Upper lobe of left lung (tissue), 6 donors: ENCODE results near the gene RAPGEF5. TPM values are rescaled to one million over a fixed set of nuclear protein-coding genes. Genes with fewer than 3 reads are reported as not detected.
A peak's percentile ranks its signal among the peaks of the same experiment; 100 is the strongest.

ENCODE experiments used
- ATAC-seq, 2 donors: fragments of 200-7000 bp; cut with Tn5 transposase; one replicate each; pipeline ENCODE4 v1.9.1; 2022; ENCODE audit warnings: mild to moderate bottlenecking in 2 of 2, moderate library complexity in 2 of 2; ENCODE audit not compliant: low FRiP score in 2 of 2
- DNase-seq, 2 donors: peaks; one replicate each; pipeline ENCODE4 v3.0.0-alpha.2; 2019 to 2020
- H3K27ac ChIP-seq, 4 donors: fragments of 200-600 bp; sonication (generic); one replicate each; pipeline ENCODE4 v1.5.1; 2016 to 2019
- H3K27me3 ChIP-seq, 4 donors: fragments of 200-600 bp; sonication (generic); one replicate each; pipeline ENCODE4 v1.5.1; 2017 to 2019
- H3K36me3 ChIP-seq, 4 donors: fragments of 200-600 bp; sonication (generic); one replicate each; pipeline ENCODE4 v1.5.1; 2016 to 2019
- H3K4me1 ChIP-seq, 4 donors: fragments of 200-600 bp; sonication (generic); one replicate each; pipeline ENCODE4 v1.5.1; 2018 to 2019
- H3K4me3 ChIP-seq, 4 donors: fragments of 200-600 bp; sonication (generic); one replicate each; pipeline ENCODE4 v1.5.1; 2017 to 2019; ENCODE audit warnings: mild to moderate bottlenecking in 2 of 4, moderate library complexity in 1 of 4
- H3K9me3 ChIP-seq, 4 donors: fragments of 200-600 bp; sonication (generic); one replicate each; pipeline ENCODE4 v1.5.1; 2018 to 2019
- CTCF ChIP-seq, 6 experiments: fragments of 450-650 bp in 4 of 6; fragments of 200-600 bp in 2 of 6; sonication (generic) in 2 of 6; IDR thresholded peaks; one replicate each; pipeline ENCODE4 v1.5.1; 2016 to 2019; ENCODE audit warnings: antibody characterized with exemption in 6 of 6
- EP300 ChIP-seq, 4 donors: sonication (generic); formaldehyde crosslinking; IDR thresholded peaks; one replicate each; pipeline ENCODE4 v1.5.1; 2017; ENCODE audit warnings: antibody characterized with exemption in 4 of 4, control low read depth in 2 of 4
- POLR2A ChIP-seq, 4 donors: fragments of 450-650 bp; IDR thresholded peaks; one replicate each; pipeline ENCODE4 v1.5.1; 2016 to 2017; ENCODE audit warnings: antibody characterized with exemption in 4 of 4, mild to moderate bottlenecking in 2 of 4
- POLR2AphosphoS5 ChIP-seq, 2 donors: sonication (generic); formaldehyde crosslinking; IDR thresholded peaks; one replicate each; pipeline ENCODE4 v1.5.1; 2017; ENCODE audit warnings: antibody characterized with exemption in 2 of 2
- WGBS, 2 donors: methylation state at CpG; one replicate each; pipeline ENCODE4 v1.1.5; 2017 to 2018; 5-methylcytosine and 5-hydroxymethylcytosine counted together
- total RNA-seq, 6 donors: library from RNA; depleted of rRNA in 4 of 6; stranded (reverse); fragments of >200 nt in 4 of 6; gene quantifications; one replicate each; pipeline versions ENCODE4 v1.1.0 to v1.2.1, GENCODE V29; 2016 to 2021
- donor health status: DM: no; HTN: no; CAD: no; lungs with moderate emphysema.
- donor health status: DM: no; HTN: yes; CAD: no; lungs with severe emphysema.

RAPGEF5 gene
- total RNA-seq, 6 donors from 2014 or later: 68.1 to 206 (median 101) TPM

- no peaks in the 10 kb centered on the region for H3K36me3 ChIP-seq
- ATAC-seq: peak; percentile 36 to 60
- H3K4me1 ChIP-seq: peaks cover 4 to 20% (median 12%) of the 10 kb centered on the region in 4 donors
- TF ChIP-seq POLR2A (IDR thresholded peaks at IDR 0.05): peak in 1 of 4 donors; percentile 67
- peak in 2 of 4 donors; percentile 6 to 90 for TF ChIP-seq EP300 (IDR thresholded peaks at IDR 0.05)
- no peak for TF ChIP-seq CTCF (IDR thresholded peaks at IDR 0.05)
- TF ChIP-seq POLR2AphosphoS5 (IDR thresholded peaks at IDR 0.05): peak; percentile 31 to 46
- H3K27ac ChIP-seq: peak overlapping the region; percentile 22 to 84 (median 68)
- no peaks in the 10 kb centered on the region for H3K9me3 ChIP-seq
- peak; percentile 60 to 70 for DNase-seq
- H3K4me3 ChIP-seq: peak overlapping the region; percentile 54 to 69 (median 68)
- H3K27me3 ChIP-seq: peaks cover 0 to 5% (median 0%) of the 10 kb centered on the region in 4 donors
- WGBS, 2 donors: 7 to 27% methylated on average over 5 to 14 of the region's 26 CpGs
Measured at GRCh38 chr7:22356010-22356691, 803 bp downstream of the RAPGEF5 start.

GRCh38 chr7:22355620-22356009 lies 1.3 kb downstream of the RAPGEF5 start:
- 63 to 71% methylated on average over 5 of the region's 5 CpGs for WGBS, 2 donors
- no peaks in the 10 kb centered on the region for H3K36me3 ChIP-seq
- H3K27ac ChIP-seq: peak overlapping the region in 3 of 4 donors; percentile 3 to 84 (median 83)
- H3K9me3 ChIP-seq: no peaks in the 10 kb centered on the region
- H3K27me3 ChIP-seq: peaks cover 0 to 5% (median 0%) of the 10 kb centered on the region in 4 donors
- TF ChIP-seq POLR2AphosphoS5 (IDR thresholded peaks at IDR 0.05): no peak
- TF ChIP-seq POLR2A (IDR thresholded peaks at IDR 0.05): no peak
- no peak for TF ChIP-seq CTCF (IDR thresholded peaks at IDR 0.05)
- no peak for TF ChIP-seq EP300 (IDR thresholded peaks at IDR 0.05)
- DNase-seq: no peak
- H3K4me1 ChIP-seq: peaks cover 4 to 24% (median 15%) of the 10 kb centered on the region in 4 donors
- ATAC-seq: no peak
- H3K4me3 ChIP-seq: peak overlapping the region in 3 of 4 donors; percentile 68 to 69 (median 69)

- 50 to 67% methylated on average over 2 of the region's 2 CpGs for WGBS, 2 donors
- DNase-seq (no peak), ATAC-seq (no peak)
- Histone ChIP-seq H3K4me1 (peaks cover 4 to 30% (median 15%) of the 10 kb centered on the region in 4 donors), H3K36me3 (no peaks in the 10 kb centered on the region), H3K9me3 (no peaks in the 10 kb centered on the region), H3K27me3 (peaks cover 0 to 5% (median 0%) of the 10 kb centered on the region in 4 donors), H3K4me3 (peak overlapping the region in 1 of 4 donors; percentile 68), H3K27ac (no peak overlapping the region)
- TF ChIP-seq POLR2AphosphoS5 (IDR thresholded peaks at IDR 0.05) (no peak), CTCF (IDR thresholded peaks at IDR 0.05) (no peak), POLR2A (IDR thresholded peaks at IDR 0.05) (no peak), EP300 (IDR thresholded peaks at IDR 0.05) (no peak)
Measured at GRCh38 chr7:22354462-22354861, 2.5 kb downstream of the RAPGEF5 start.

- DNase-seq (no peak), ATAC-seq (no peak)
- 92 to 93% methylated on average over 4 of the region's 4 CpGs for WGBS, 2 donors
- H3K27ac ChIP-seq: no peak overlapping the region
- no peak for TF ChIP-seq EP300 (IDR thresholded peaks at IDR 0.05)
- TF ChIP-seq POLR2AphosphoS5 (IDR thresholded peaks at IDR 0.05): no peak
- no peak for TF ChIP-seq POLR2A (IDR thresholded peaks at IDR 0.05)
- TF ChIP-seq CTCF (IDR thresholded peaks at IDR 0.05): no peak
- H3K27me3 ChIP-seq: peaks cover 0 to 5% (median 0%) of the 10 kb centered on the region in 4 donors
- H3K36me3 ChIP-seq: no peaks in the 10 kb centered on the region
- H3K4me3 ChIP-seq: no peak overlapping the region
- H3K4me1 ChIP-seq: peaks cover 4 to 30% (median 15%) of the 10 kb centered on the region in 4 donors
- no peaks in the 10 kb centered on the region for H3K9me3 ChIP-seq
Measured at GRCh38 chr7:22352887-22353286, 4.1 kb downstream of the RAPGEF5 start.
